ENCODE results near the gene PTPRR. TPM values are rescaled to one million over a fixed set of nuclear protein-coding genes. Genes with fewer than 3 reads are reported as not detected.

Gene PTPRR
- total RNA-seq, 4 donors from 2014 or later, result not detected

- no peaks in the 10 kb centered on the region for H3K36me3 ChIP-seq
- peak overlapping the region; percentile 15 for H3K27ac ChIP-seq
- no peak overlapping the region for H3K4me3 ChIP-seq
- no peak for DNase-seq (ENCODE audit: low spot score in 2 of 2)
- no peaks in the 10 kb centered on the region for H3K9me3 ChIP-seq
- 69% methylated on average over 5 of the region's 5 CpGs for WGBS
- TF ChIP-seq POLR2AphosphoS5 (IDR thresholded peaks at IDR 0.05) (no peak), POLR2A (IDR thresholded peaks at IDR 0.05) (no peak), CTCF (IDR thresholded peaks at IDR 0.05) (no peak), EP300 (IDR thresholded peaks at IDR 0.05) (no peak)
- H3K27me3 ChIP-seq, result no peaks in the 10 kb centered on the region
- H3K4me1 ChIP-seq, result peaks cover 23% of the 10 kb centered on the region
Observed at GRCh38 chr12:70660620-70661219, 259.8 kb downstream of the PTPRR start.

- H3K9me3 ChIP-seq, result no peaks in the 10 kb centered on the region
- 90% methylated on average over 5 of the region's 5 CpGs for WGBS
- TF ChIP-seq EP300 (IDR thresholded peaks at IDR 0.05) (no peak), CTCF (IDR thresholded peaks at IDR 0.05) (no peak), POLR2A (IDR thresholded peaks at IDR 0.05) (no peak), POLR2AphosphoS5 (IDR thresholded peaks at IDR 0.05) (no peak)
- H3K4me3 ChIP-seq, result no peak overlapping the region
- H3K27ac ChIP-seq, result peak overlapping the region; percentile 15
- DNase-seq (ENCODE audit: low spot score in 2 of 2), result no peak
- H3K36me3 ChIP-seq, result no peaks in the 10 kb centered on the region
- H3K27me3 ChIP-seq, result no peaks in the 10 kb centered on the region
- peaks cover 23% of the 10 kb centered on the region for H3K4me1 ChIP-seq
Observed at GRCh38 chr12:70660002-70660604, 260.4 kb downstream of the PTPRR start.

GRCh38 chr12:70659077-70659606 lies 261.4 kb downstream of the PTPRR start:
- Histone ChIP-seq H3K27ac (no peak overlapping the region), H3K27me3 (no peaks in the 10 kb centered on the region), H3K4me1 (peaks cover 18% of the 10 kb centered on the region), H3K4me3 (no peak overlapping the region), H3K9me3 (no peaks in the 10 kb centered on the region), H3K36me3 (no peaks in the 10 kb centered on the region)
- WGBS, result 96% methylated on average over 6 of the region's 6 CpGs
- TF ChIP-seq EP300 (IDR thresholded peaks at IDR 0.05) (no peak), POLR2A (IDR thresholded peaks at IDR 0.05) (no peak), POLR2AphosphoS5 (IDR thresholded peaks at IDR 0.05) (no peak), CTCF (IDR thresholded peaks at IDR 0.05) (no peak)
- no peak for DNase-seq (ENCODE audit: low spot score in 2 of 2)

GRCh38 chr12:70657616-70658286 lies 262.8 kb downstream of the PTPRR start:
- H3K4me1 ChIP-seq, result peaks cover 18% of the 10 kb centered on the region
- no peaks in the 10 kb centered on the region for H3K27me3 ChIP-seq
- no peak overlapping the region for H3K27ac ChIP-seq
- DNase-seq (ENCODE audit: low spot score in 2 of 2), result no peak
- no peaks in the 10 kb centered on the region for H3K36me3 ChIP-seq
- H3K4me3 ChIP-seq, result no peak overlapping the region
- no peak for TF ChIP-seq EP300 (IDR thresholded peaks at IDR 0.05)
- no peak for TF ChIP-seq POLR2AphosphoS5 (IDR thresholded peaks at IDR 0.05)
- no peak for TF ChIP-seq CTCF (IDR thresholded peaks at IDR 0.05)
- TF ChIP-seq POLR2A (IDR thresholded peaks at IDR 0.05), result no peak
- 74% methylated on average over 4 of the region's 4 CpGs for WGBS
- H3K9me3 ChIP-seq, result no peaks in the 10 kb centered on the region

GRCh38 chr12:70652451-70652850 lies 268.1 kb downstream of the PTPRR start:
- Histone ChIP-seq H3K27ac (no peak overlapping the region), H3K4me3 (no peak overlapping the region), H3K27me3 (no peaks in the 10 kb centered on the region), H3K4me1 (no peaks in the 10 kb centered on the region), H3K36me3 (no peaks in the 10 kb centered on the region), H3K9me3 (no peaks in the 10 kb centered on the region)
- 92% methylated on average over 1 of the region's 1 CpG for WGBS
- DNase-seq (ENCODE audit: low spot score in 2 of 2), result no peak
- no peak for TF ChIP-seq POLR2AphosphoS5 (IDR thresholded peaks at IDR 0.05)
- TF ChIP-seq EP300 (IDR thresholded peaks at IDR 0.05), result no peak
- TF ChIP-seq CTCF (IDR thresholded peaks at IDR 0.05), result no peak
- no peak for TF ChIP-seq POLR2A (IDR thresholded peaks at IDR 0.05)

Data from suprapubic skin (tissue), 4 donors.